ENCODE data around the gene KIF26A.

DNA sequence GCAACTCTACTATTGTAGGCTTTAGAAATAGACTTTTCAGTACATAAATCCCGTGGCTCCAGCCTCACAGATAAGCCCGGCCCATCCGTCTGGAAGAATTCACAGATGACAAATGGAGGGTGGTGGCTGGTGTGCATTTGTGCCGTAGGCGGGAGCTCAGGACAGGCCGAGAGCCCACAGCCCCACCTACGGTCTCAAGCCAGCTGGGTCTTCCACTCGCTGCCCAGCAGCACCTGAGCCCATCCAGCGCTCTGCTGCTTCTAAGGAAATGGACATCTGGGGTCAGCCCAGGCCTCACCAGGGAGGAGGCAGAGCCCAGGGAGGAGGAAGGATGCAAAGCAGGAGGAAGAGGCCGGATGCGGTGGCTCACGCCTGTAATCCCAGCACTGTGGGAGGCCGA is 72.8 kb downstream of the KIF26A start:
- TF ChIP-seq ZNF629 (tag by site-specific recombination; IDR thresholded peaks at IDR 0.05) (no peak), YY1 (tag by site-specific recombination; IDR thresholded peaks at IDR 0.05) (no peak), CTCF (tag by site-specific recombination; IDR thresholded peaks at IDR 0.05) (no peak)

All from HEK293 (cell line).